GM12864 (cell line): ENCODE measurements around the gene GOLT1A.

ENCODE experiments used
- DNase-seq: peaks from one replicate; pipeline ENCODE4 v3.0.0-alpha.2; 2011; ENCODE audit warnings: low read depth
- H3K4me3 ChIP-seq: 2 replicates; pipeline ENCODE4 v1.5.1; 2011; ENCODE audit warnings: mild to moderate bottlenecking, low read depth, low read length, control low read depth
- TF ChIP-seq, protein P1 (sequence below): IDR thresholded peaks from 2 replicates; pipeline ENCODE4 v1.5.1; 2011; ENCODE audit warnings: low read depth, mild to moderate bottlenecking, moderate library complexity, low read length, control low read depth, inconsistent platforms; ENCODE audit errors: missing control alignments

Gene GOLT1A, protein sequence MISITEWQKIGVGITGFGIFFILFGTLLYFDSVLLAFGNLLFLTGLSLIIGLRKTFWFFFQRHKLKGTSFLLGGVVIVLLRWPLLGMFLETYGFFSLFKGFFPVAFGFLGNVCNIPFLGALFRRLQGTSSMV

DNA sequence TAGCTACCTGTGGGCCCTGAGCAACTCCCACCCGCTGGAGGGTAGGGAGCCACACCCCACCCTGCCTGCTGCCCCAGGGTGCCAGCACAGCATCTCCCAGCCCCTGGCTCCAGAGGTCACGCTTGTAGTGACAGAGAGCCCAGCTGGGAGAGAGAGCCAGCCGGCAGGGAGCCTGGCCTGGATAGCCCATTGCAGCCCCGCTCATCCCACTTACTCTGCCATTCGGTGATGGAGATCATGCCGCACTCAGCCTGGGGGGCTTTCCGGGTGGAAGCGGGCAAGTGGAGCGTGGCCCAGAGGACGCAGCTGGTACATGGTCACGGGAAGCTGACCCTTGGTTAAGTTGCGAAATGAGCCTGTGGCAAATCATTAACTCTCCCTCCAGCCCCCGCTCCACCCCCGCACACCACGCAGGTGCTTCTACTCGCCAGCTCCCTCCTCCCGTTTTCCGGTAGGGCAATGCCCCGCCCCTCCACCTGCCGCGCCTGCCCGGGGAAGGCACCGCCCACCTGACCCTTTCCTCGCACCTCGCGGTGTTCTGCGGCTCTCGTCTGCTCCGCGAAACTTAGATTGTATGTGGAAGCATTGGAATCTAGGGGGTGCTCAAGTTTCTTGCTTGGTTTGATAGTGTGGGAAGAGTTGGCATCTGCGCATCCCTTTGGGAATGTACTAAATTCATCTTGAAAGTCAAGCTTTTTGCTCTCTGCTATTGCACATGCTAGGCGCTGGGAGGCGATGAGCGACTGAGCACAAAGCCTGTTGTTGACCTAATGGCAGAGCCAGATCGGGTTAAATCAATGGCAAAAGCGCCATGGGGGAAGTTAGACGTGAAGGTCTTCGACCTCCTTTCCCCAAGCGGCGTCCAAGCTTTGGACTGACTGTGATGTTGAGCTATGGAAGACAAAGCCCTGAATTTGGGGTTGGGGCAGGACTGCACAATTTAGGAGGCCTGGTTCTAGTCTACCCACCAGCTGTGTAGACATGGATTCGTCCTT is at the start of gene GOLT1A:
GOLT1A (minus strand) TSS at position 321 of the 995 bp plus-strand sequence; CDS start at position 239, 82 bp downstream.
- no peak within 1 kb of the TSS for H3K4me3 ChIP-seq
- no peak for DNase-seq
- TF ChIP-seq, protein P1, sequence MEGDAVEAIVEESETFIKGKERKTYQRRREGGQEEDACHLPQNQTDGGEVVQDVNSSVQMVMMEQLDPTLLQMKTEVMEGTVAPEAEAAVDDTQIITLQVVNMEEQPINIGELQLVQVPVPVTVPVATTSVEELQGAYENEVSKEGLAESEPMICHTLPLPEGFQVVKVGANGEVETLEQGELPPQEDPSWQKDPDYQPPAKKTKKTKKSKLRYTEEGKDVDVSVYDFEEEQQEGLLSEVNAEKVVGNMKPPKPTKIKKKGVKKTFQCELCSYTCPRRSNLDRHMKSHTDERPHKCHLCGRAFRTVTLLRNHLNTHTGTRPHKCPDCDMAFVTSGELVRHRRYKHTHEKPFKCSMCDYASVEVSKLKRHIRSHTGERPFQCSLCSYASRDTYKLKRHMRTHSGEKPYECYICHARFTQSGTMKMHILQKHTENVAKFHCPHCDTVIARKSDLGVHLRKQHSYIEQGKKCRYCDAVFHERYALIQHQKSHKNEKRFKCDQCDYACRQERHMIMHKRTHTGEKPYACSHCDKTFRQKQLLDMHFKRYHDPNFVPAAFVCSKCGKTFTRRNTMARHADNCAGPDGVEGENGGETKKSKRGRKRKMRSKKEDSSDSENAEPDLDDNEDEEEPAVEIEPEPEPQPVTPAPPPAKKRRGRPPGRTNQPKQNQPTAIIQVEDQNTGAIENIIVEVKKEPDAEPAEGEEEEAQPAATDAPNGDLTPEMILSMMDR, result peak; percentile 17

- no peak overlapping the region for H3K4me3 ChIP-seq
- no peak for DNase-seq
- TF ChIP-seq, protein P1, result no peak
Measured at GRCh38 chr1:204263254-204263910, 49.6 kb upstream of the GOLT1A start.

- TF ChIP-seq, protein P1, result no peak
- H3K4me3 ChIP-seq, result no peak overlapping the region
- no peak for DNase-seq
Measured at GRCh38 chr1:204262506-204263253, 48.9 kb upstream of the GOLT1A start.

DNA sequence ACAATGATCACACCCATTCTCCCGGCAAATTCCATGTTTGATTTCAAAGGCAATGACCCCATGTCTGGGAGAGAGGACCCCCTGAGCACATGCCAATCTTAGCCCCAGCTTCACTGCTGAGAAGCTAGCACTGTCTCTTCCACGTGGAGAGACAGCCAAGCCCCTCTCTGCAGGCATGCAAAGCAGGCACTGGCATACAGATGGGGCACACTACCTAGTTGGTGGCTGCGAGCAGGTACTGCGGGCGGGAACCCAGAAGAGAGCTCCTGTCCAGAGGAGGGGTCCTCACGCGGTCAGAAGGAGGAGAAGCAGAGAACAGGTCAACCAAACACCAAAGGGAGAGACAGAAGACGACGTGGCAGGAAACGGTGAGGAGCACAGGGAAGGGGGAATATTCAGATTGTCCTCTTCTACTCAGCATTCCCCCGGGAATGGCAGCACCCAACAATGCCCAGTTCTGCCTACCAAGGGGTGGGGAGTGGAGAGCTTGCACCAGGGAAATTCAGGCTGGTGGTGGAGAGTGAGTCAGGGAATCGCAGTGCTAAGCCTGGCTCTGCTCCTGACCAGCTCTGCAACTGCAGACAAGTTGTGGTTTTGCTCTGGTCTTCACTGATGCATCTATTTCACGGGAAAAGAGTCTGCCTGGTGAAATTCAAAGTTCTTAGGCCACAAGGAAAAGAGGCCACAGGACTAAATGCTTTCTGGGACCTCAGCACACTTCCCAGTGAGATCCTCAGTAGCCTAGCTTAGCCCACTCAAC is 48.1 kb upstream of the GOLT1A start:
- TF ChIP-seq, protein P1, result no peak

GRCh38 chr1:204261266-204261665 is 47.5 kb upstream of the GOLT1A start:
- TF ChIP-seq, protein P1, result no peak
- no peak for DNase-seq
- no peak overlapping the region for H3K4me3 ChIP-seq

More for the DNA sequence above, 48.1 kb upstream of the GOLT1A start:
- DNase-seq, result no peak
- no peak overlapping the region for H3K4me3 ChIP-seq
